HG02763 (cell line): ENCODE results near the gene SELENOM.

Experiments
- ATAC-seq: cut with Tn5 transposase; IDR thresholded peaks from one replicate; pipeline ENCODE4 v1.9.1; 2021; ENCODE audit warnings: mild to moderate bottlenecking, moderate library complexity; ENCODE audit not compliant: unreplicated experiment

Gene SELENOM

GRCh38 chr22:31107178-31107893 is at the start of gene SELENOM:
Gene SELENOM, minus strand, starts transcription at chr22:31107568. Its CDS starts 63 bp downstream, at chr22:31107505.
- peak; percentile 80 for ATAC-seq

- no peak for ATAC-seq
Observed at GRCh38 chr22:31155422-31155821, 48.1 kb upstream of the SELENOM start.

- ATAC-seq: no peak
Observed at GRCh38 chr22:31154975-31155374, 47.6 kb upstream of the SELENOM start.

- ATAC-seq: no peak
Observed at GRCh38 chr22:31153357-31153756, 46.0 kb upstream of the SELENOM start.

- no peak for ATAC-seq
Observed at GRCh38 chr22:31151872-31152271, 44.5 kb upstream of the SELENOM start.

- no peak for ATAC-seq
Observed at GRCh38 chr22:31150615-31151014, 43.2 kb upstream of the SELENOM start.

- no peak for ATAC-seq
Observed at GRCh38 chr22:31148953-31149627, 41.7 kb upstream of the SELENOM start.

GRCh38 chr22:31148488-31148887 is 41.1 kb upstream of the SELENOM start:
- ATAC-seq: no peak

- no peak for ATAC-seq
Observed at GRCh38 chr22:31144223-31144622, 36.9 kb upstream of the SELENOM start.

GRCh38 chr22:31143537-31143936 is 36.2 kb upstream of the SELENOM start:
- ATAC-seq: no peak

- no peak for ATAC-seq
Observed at GRCh38 chr22:31143038-31143437, 35.7 kb upstream of the SELENOM start.

GRCh38 chr22:31142285-31142684 is 34.9 kb upstream of the SELENOM start:
- no peak for ATAC-seq

- ATAC-seq: no peak
Observed at GRCh38 chr22:31141551-31141950, 34.2 kb upstream of the SELENOM start.

- ATAC-seq: no peak
Observed at GRCh38 chr22:31140746-31141145, 33.4 kb upstream of the SELENOM start.

- ATAC-seq: no peak
Observed at GRCh38 chr22:31139866-31140716, 32.7 kb upstream of the SELENOM start, which contains the start of gene PLA2G3. Gene PLA2G3, minus strand, starts transcription at chr22:31140508. Its CDS starts 154 bp downstream, at chr22:31140354.

GRCh38 chr22:31139066-31139465 is 31.7 kb upstream of the SELENOM start:
- ATAC-seq: no peak

GRCh38 chr22:31138126-31138525 is 30.8 kb upstream of the SELENOM start:
- ATAC-seq: no peak

GRCh38 chr22:31137721-31138120 is 30.4 kb upstream of the SELENOM start:
- no peak for ATAC-seq

GRCh38 chr22:31136711-31137110 is 29.3 kb upstream of the SELENOM start:
- ATAC-seq: no peak

GRCh38 chr22:31136155-31136554 is 28.8 kb upstream of the SELENOM start:
- no peak for ATAC-seq

GRCh38 chr22:31135706-31136105 is 28.3 kb upstream of the SELENOM start:
- no peak for ATAC-seq
